ENCODE measurements around the gene SWSAP1.

- TF ChIP-seq CTCF (conservative IDR thresholded peaks at IDR 0.05 in 1 of 2, IDR thresholded peaks at IDR 0.05 in 1 of 2; ENCODE audit: low read depth in 1 of 2, low read length in 2 of 2), result no peak
- no peak for TF ChIP-seq EZH2 (IDR thresholded peaks at IDR 0.05; ENCODE audit: low read length, missing control alignments)
Observed at GRCh38 chr19:11422163-11423065, 47.9 kb downstream of the SWSAP1 start.

All from fibroblast of lung (primary cell).